SK-N-MC (cell line): ENCODE measurements around the gene PCP4L1.

ENCODE experiments used
- DNase-seq: peaks from one replicate; pipeline ENCODE4 v3.0.0-alpha.2; 2011; ENCODE audit warnings: low read depth, low spot score
- H3K27ac ChIP-seq: fragments of 200-600 bp; sonication (generic); 2 replicates; pipeline ENCODE4 v1.5.1; 2016; ENCODE audit warnings: mixed run types
- H3K36me3 ChIP-seq: fragments of 200-600 bp; sonication (generic); 2 replicates; pipeline ENCODE4 v1.6.1; 2017; ENCODE audit warnings: antibody characterized with exemption, low read length, mixed read lengths; ENCODE audit not compliant: insufficient read depth
- H3K4me3 ChIP-seq: fragments of 200-600 bp; sonication (generic); 2 replicates; pipeline ENCODE4 v1.5.1; 2016
- H3K9ac ChIP-seq: fragments of 200-600 bp; sonication (generic); 2 replicates; pipeline ENCODE4 v1.8.0; 2017; ENCODE audit warnings: mixed run types, mixed read lengths; ENCODE audit not compliant: insufficient read length
- H3K9me3 ChIP-seq: fragments of 200-600 bp; sonication (generic); 2 replicates; pipeline ENCODE4 v1.6.1; 2017; ENCODE audit warnings: low read depth, mild to moderate bottlenecking, antibody characterized with exemption, low read length, moderate library complexity, mixed read lengths
- EZH2 ChIP-seq: fragments of 200-600 bp; sonication (generic); IDR thresholded peaks from one replicate; pipeline ENCODE4 v1.6.1; 2017; ENCODE audit warnings: antibody characterized with exemption
- FOXP2 ChIP-seq: optimal IDR thresholded peaks from 2 replicates; pipeline ENCODE3; 2011; ENCODE audit warnings: mild to moderate bottlenecking, moderate library complexity; ENCODE audit not compliant: insufficient read depth; ENCODE audit errors: extremely low read length, control extremely low read depth
- POLR2AphosphoS5 ChIP-seq: IDR thresholded peaks from 2 replicates; pipeline ENCODE4 v1.6.1; 2012; ENCODE audit warnings: mild to moderate bottlenecking, low read depth, low read length, borderline replicate concordance

PCP4L1 gene

GRCh38 chr1:161258439-161259344, at the start of gene PCP4L1:
Gene PCP4L1, plus strand, starts transcription at chr1:161258745. Its CDS starts 230 bp downstream, at chr1:161258975.
- H3K4me3 ChIP-seq = peak within 1 kb of the TSS; percentile 57
- no peak for DNase-seq
- no peak within 1 kb of the TSS for H3K27ac ChIP-seq
- no peak within 1 kb of the TSS for H3K9ac ChIP-seq
- no peaks in the 10 kb centered on the region for H3K36me3 ChIP-seq
- TF ChIP-seq FOXP2 (no peak), EZH2 (peak; percentile 55)
- no peaks in the 10 kb centered on the region for H3K9me3 ChIP-seq

GRCh38 chr1:161209790-161210409, 48.6 kb upstream of the PCP4L1 start:
- no peak for DNase-seq
- no peak overlapping the region for H3K27ac ChIP-seq
- no peak for TF ChIP-seq EZH2
- TF ChIP-seq POLR2AphosphoS5 = no peak
- TF ChIP-seq FOXP2 = no peak
- H3K36me3 ChIP-seq = peaks cover 85% of the 10 kb centered on the region
- no peaks in the 10 kb centered on the region for H3K9me3 ChIP-seq
- H3K4me3 ChIP-seq = no peak overlapping the region
- H3K9ac ChIP-seq = no peak overlapping the region

- H3K27ac ChIP-seq = no peak overlapping the region
- H3K36me3 ChIP-seq = peaks cover 56% of the 10 kb centered on the region
- no peak for DNase-seq
- H3K4me3 ChIP-seq = no peak overlapping the region
- no peak overlapping the region for H3K9ac ChIP-seq
- no peaks in the 10 kb centered on the region for H3K9me3 ChIP-seq
- TF ChIP-seq FOXP2 = no peak
- TF ChIP-seq EZH2 = no peak
- no peak for TF ChIP-seq POLR2AphosphoS5
Measured at GRCh38 chr1:161214369-161214768, 44.2 kb upstream of the PCP4L1 start.

- H3K27ac ChIP-seq = no peak within 1 kb of the TSS
- H3K4me3 ChIP-seq = no peak within 1 kb of the TSS
- H3K9ac ChIP-seq = no peak within 1 kb of the TSS
- H3K36me3 ChIP-seq = peaks cover 49% of the 10 kb centered on the region
- H3K9me3 ChIP-seq = no peaks in the 10 kb centered on the region
- TF ChIP-seq EZH2 (no peak), POLR2AphosphoS5 (no peak), FOXP2 (no peak)
- DNase-seq = no peak
Measured at GRCh38 chr1:161215076-161215475, 43.5 kb upstream of the PCP4L1 start, which contains the start of gene FCER1G. Gene FCER1G, plus strand, starts transcription at chr1:161215295. Its CDS starts 27 bp downstream, at chr1:161215322.

GRCh38 chr1:161216945-161217712, 41.4 kb upstream of the PCP4L1 start:
- Histone ChIP-seq H3K9me3 (no peaks in the 10 kb centered on the region), H3K4me3 (no peak overlapping the region), H3K27ac (peak overlapping the region; percentile 44), H3K36me3 (peaks cover 28% of the 10 kb centered on the region), H3K9ac (no peak overlapping the region)
- TF ChIP-seq FOXP2 (no peak), EZH2 (no peak), POLR2AphosphoS5 (no peak)
- DNase-seq = no peak

- no peak for TF ChIP-seq POLR2AphosphoS5
- TF ChIP-seq EZH2 = no peak
- TF ChIP-seq FOXP2 = no peak
- Histone ChIP-seq H3K27ac (no peak overlapping the region), H3K9ac (no peak overlapping the region), H3K36me3 (peaks cover 22% of the 10 kb centered on the region), H3K9me3 (no peaks in the 10 kb centered on the region), H3K4me3 (no peak overlapping the region)
- DNase-seq = no peak
Measured at GRCh38 chr1:161217831-161218230, 40.7 kb upstream of the PCP4L1 start.

- H3K4me3 ChIP-seq = no peak overlapping the region
Measured at GRCh38 chr1:161218301-161219077, 40.1 kb upstream of the PCP4L1 start.

More at GRCh38 chr1:161218301-161219077, 40.1 kb upstream of the PCP4L1 start:
- no peaks in the 10 kb centered on the region for H3K9me3 ChIP-seq
- no peak for TF ChIP-seq EZH2
- TF ChIP-seq FOXP2 = no peak
- TF ChIP-seq POLR2AphosphoS5 = no peak
- peaks cover 15% of the 10 kb centered on the region for H3K36me3 ChIP-seq
- no peak overlapping the region for H3K9ac ChIP-seq
- no peak for DNase-seq
- H3K27ac ChIP-seq = no peak overlapping the region
